Immature natural killer cell (primary cell): ENCODE measurements around the gene PADI2. TPM values are rescaled to one million over a fixed set of nuclear protein-coding genes. Genes with fewer than 3 reads are reported as not detected.

ENCODE experiments used
- DNase-seq, 3 donors: peaks; one replicate each; pipeline ENCODE4 v3.0.0; 2022; ENCODE audit warnings: mixed read lengths in 1 of 3
- H3K27ac Mint-ChIP-seq, 6 donors: one replicate each; pipeline ENCODE4 v1.8.0; 2020; ENCODE audit warnings: mixed read lengths in 6 of 6, mild to moderate bottlenecking in 5 of 6, inconsistent platforms in 4 of 6, moderate library complexity in 3 of 6
- H3K27me3 Mint-ChIP-seq, 3 donors: one replicate each; pipeline ENCODE4 v1.8.0; 2020 to 2021; ENCODE audit warnings: low read depth in 3 of 3, mild to moderate bottlenecking in 3 of 3, mixed read lengths in 3 of 3, moderate library complexity in 3 of 3, inconsistent platforms in 1 of 3
- H3K36me3 Mint-ChIP-seq, 3 donors: one replicate each; pipeline ENCODE4 v1.8.0; 2020; ENCODE audit warnings: mixed read lengths in 3 of 3, inconsistent platforms in 2 of 3, mild to moderate bottlenecking in 2 of 3
- H3K4me1 Mint-ChIP-seq, 2 donors: one replicate each; pipeline ENCODE4 v1.8.0; 2020; ENCODE audit warnings: inconsistent platforms in 2 of 2, mild to moderate bottlenecking in 2 of 2, mixed read lengths in 2 of 2, moderate library complexity in 1 of 2
- H3K4me3 Mint-ChIP-seq, 5 donors: one replicate each; pipeline ENCODE4 v1.8.0; 2020; ENCODE audit warnings: mild to moderate bottlenecking in 5 of 5, mixed read lengths in 5 of 5, inconsistent platforms in 3 of 5, moderate library complexity in 3 of 5
- H3K9me3 Mint-ChIP-seq, 6 donors: one replicate each; pipeline ENCODE4 v1.8.0; 2020; ENCODE audit warnings: mild to moderate bottlenecking in 6 of 6, mixed read lengths in 6 of 6, inconsistent platforms in 4 of 6, moderate library complexity in 3 of 6
- polyA plus RNA-seq, 3 donors: library from polyadenylated mRNA; unstranded; fragments of 300-500 nt; fragmentation: Illumina TruSeq; gene quantifications; one replicate each; pipeline ENCODE4 v1.2.3, GENCODE V29; 2021

The PADI2 gene
- polyA plus RNA-seq, 3 donors from 2014 or later = 0.15 to 1.6 (median 0.20) TPM

GRCh38 chr1:17043676-17044075, 75.6 kb downstream of the PADI2 start:
- Mint-ChIP-seq H3K36me3 (peaks cover 2 to 29% (median 19%) of the 10 kb centered on the region in 3 donors), H3K4me3 (no peak overlapping the region), H3K9me3 (no peaks in the 10 kb centered on the region), H3K4me1 (peaks cover 7 to 14% of the 10 kb centered on the region in 2 donors), H3K27ac (no peak overlapping the region), H3K27me3 (peaks cover 0 to 1% (median 0%) of the 10 kb centered on the region in 3 donors)
- DNase-seq = no peak

DNA sequence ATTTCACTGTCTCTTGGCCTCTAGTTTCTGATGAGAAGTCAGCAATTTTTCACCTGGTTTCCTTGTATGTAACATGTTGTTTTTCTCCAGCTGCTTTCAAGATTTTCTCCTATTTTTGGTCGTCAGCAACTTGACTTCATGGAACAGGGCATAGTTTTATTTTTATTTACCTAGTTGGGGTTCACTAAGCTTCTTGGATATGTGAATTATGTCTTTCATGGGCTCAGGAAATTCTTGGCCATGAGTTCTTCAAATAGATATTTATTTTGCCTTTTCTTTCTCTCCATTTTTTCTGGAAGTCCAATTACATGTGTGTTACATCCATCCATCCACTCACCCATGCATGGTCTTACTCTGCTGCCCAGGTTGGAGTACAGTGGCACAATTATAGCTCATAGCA, 79.1 kb downstream of the PADI2 start:
- DNase-seq = no peak
- Mint-ChIP-seq H3K9me3 (no peaks in the 10 kb centered on the region), H3K27me3 (peaks cover 0 to 1% (median 1%) of the 10 kb centered on the region in 3 donors), H3K36me3 (peaks cover 2 to 34% (median 19%) of the 10 kb centered on the region in 3 donors), H3K4me1 (peaks cover 4 to 11% of the 10 kb centered on the region in 2 donors), H3K27ac (peak overlapping the region in 1 of 6 donors; percentile 13), H3K4me3 (no peak overlapping the region)

DNA sequence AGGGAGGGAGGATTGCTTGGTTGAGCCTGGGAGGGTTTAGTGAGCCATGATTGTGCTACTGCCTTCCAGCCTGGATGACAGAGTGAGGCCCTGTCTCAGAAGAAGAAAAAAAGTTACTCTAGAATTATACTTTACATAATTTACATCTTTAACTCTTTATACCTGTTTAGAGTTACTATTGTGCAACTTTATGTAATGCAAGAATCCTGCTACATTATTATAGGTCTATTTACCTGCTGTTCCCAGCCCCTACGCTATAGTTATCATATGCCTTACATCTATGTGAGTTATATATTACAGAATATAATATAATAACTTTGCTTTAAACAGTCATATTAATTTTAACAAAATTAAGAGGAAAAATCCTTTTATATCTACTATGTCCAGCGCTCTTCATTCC, 79.7 kb downstream of the PADI2 start:
- Mint-ChIP-seq H3K27ac (no peak overlapping the region), H3K27me3 (peaks cover 0 to 1% (median 1%) of the 10 kb centered on the region in 3 donors), H3K4me3 (no peak overlapping the region)

DNA sequence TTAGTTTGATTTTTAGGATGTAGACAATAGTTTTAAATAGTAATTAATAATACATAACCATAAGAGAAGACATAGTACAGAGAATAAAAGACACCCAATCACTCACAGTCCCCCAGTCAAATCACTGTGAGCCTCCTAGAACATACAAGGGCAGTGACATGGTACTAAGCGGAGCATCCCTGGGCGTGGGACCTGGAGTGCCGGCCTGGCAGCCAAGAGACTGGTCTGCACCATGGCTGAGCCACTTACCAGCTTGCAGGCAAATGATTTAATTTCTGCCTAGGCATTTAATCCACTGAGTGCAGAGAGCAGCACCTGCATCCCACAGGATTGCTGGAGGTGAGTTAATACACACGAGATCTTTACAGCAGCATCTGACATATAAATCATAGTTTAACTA, 85.8 kb downstream of the PADI2 start:
- Mint-ChIP-seq H3K9me3 (no peaks in the 10 kb centered on the region), H3K36me3 (peaks cover under 1 to 18% (median 2%) of the 10 kb centered on the region in 3 donors), H3K27me3 (peaks cover 0 to 1% (median 0%) of the 10 kb centered on the region in 3 donors), H3K27ac (no peak overlapping the region), H3K4me3 (no peak overlapping the region), H3K4me1 (peaks cover 2 to 5% of the 10 kb centered on the region in 2 donors)
- no peak for DNase-seq

More for the DNA sequence above, 79.7 kb downstream of the PADI2 start:
- Mint-ChIP-seq H3K4me1 (peaks cover 2 to 7% of the 10 kb centered on the region in 2 donors), H3K9me3 (no peaks in the 10 kb centered on the region), H3K36me3 (peaks cover 2 to 33% (median 19%) of the 10 kb centered on the region in 3 donors)
- DNase-seq = no peak

GRCh38 chr1:17032741-17033140, 86.5 kb downstream of the PADI2 start:
- Mint-ChIP-seq H3K9me3 (no peaks in the 10 kb centered on the region), H3K4me3 (no peak overlapping the region), H3K36me3 (peaks cover 4 to 21% (median 9%) of the 10 kb centered on the region in 3 donors), H3K4me1 (peaks cover 0 to 1% of the 10 kb centered on the region in 2 donors), H3K27me3 (peaks cover 0 to 1% (median 0%) of the 10 kb centered on the region in 3 donors), H3K27ac (no peak overlapping the region)
- DNase-seq = no peak

- Mint-ChIP-seq H3K27ac (no peak overlapping the region), H3K27me3 (no peaks in the 10 kb centered on the region), H3K9me3 (no peaks in the 10 kb centered on the region), H3K36me3 (peaks cover 4 to 29% (median 12%) of the 10 kb centered on the region in 3 donors), H3K4me1 (peaks cover 0 to 1% of the 10 kb centered on the region in 2 donors), H3K4me3 (no peak overlapping the region)
- no peak for DNase-seq
Measured at GRCh38 chr1:17031436-17031835, 87.8 kb downstream of the PADI2 start.

GRCh38 chr1:17030206-17030605, 89.0 kb downstream of the PADI2 start:
- Mint-ChIP-seq H3K9me3 (no peaks in the 10 kb centered on the region), H3K27ac (peak overlapping the region in 1 of 6 donors; percentile 31), H3K27me3 (no peaks in the 10 kb centered on the region), H3K4me1 (peaks cover 0 to 1% of the 10 kb centered on the region in 2 donors), H3K4me3 (no peak overlapping the region), H3K36me3 (peaks cover 4 to 29% (median 12%) of the 10 kb centered on the region in 3 donors)
- DNase-seq = no peak

DNA sequence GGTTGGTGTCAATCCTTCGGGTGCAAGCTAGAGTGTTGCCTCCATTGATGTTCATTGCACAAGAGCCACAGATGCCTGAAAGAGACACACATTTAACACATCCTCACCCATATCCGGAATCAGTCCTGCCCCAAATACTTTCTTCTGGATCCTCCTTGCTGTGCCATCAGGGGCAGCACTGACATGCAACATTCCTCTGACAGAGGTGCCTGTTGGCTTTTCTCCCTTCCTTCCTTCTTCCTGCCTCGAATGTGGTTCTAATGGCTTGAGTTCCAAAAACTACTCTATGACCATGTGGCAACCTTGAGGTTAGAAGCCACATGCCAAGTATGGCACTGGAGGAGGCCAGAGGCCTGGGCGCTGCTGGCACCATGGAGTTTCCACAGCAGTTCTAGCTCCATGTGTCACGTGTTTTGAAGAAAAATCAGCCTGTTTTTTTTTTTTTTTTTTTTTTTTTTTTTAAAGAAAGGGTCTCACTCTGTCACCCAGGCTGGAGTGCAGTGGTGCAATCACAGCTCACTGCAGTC, 90.5 kb downstream of the PADI2 start:
- Mint-ChIP-seq H3K4me1 (peaks cover 0 to 1% of the 10 kb centered on the region in 2 donors), H3K4me3 (no peak overlapping the region), H3K27me3 (no peaks in the 10 kb centered on the region), H3K36me3 (peaks cover 4 to 35% (median 12%) of the 10 kb centered on the region in 3 donors), H3K9me3 (no peaks in the 10 kb centered on the region), H3K27ac (peak overlapping the region in 1 of 6 donors; percentile 5)
- DNase-seq = no peak

GRCh38 chr1:17027900-17028299, 91.4 kb downstream of the PADI2 start:
- Mint-ChIP-seq H3K27ac (peak overlapping the region in 1 of 6 donors; percentile 23), H3K4me1 (peaks cover 0 to 1% of the 10 kb centered on the region in 2 donors), H3K9me3 (no peaks in the 10 kb centered on the region), H3K27me3 (peaks cover 0 to 2% (median 0%) of the 10 kb centered on the region in 3 donors), H3K4me3 (no peak overlapping the region), H3K36me3 (peaks cover 6 to 40% (median 12%) of the 10 kb centered on the region in 3 donors)
- no peak for DNase-seq

DNA sequence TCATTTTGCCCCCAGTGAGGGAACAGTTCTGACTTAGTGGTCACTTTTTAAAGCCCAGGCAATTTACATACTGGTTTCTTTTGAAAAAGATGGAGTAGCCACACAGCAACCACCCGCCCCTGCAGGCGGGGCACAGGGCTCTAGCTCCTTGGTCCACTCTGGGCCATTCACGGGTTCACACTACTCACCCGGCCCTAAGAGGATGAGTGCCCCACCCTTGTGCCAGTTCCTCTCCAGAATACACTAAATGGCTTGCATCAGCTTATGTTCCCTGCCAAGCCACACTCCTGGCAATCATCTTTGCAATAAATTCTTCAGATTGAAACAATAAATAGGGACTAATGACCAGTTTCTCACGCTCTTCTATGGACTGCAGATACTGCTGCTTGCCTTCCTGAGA, 91.8 kb downstream of the PADI2 start:
- no peak for DNase-seq
- Mint-ChIP-seq H3K36me3 (peaks cover 7 to 40% (median 12%) of the 10 kb centered on the region in 3 donors), H3K4me1 (peaks cover 0 to 1% of the 10 kb centered on the region in 2 donors), H3K9me3 (no peaks in the 10 kb centered on the region), H3K4me3 (no peak overlapping the region), H3K27me3 (peaks cover 0 to 2% (median 0%) of the 10 kb centered on the region in 3 donors), H3K27ac (no peak overlapping the region)

- Mint-ChIP-seq H3K27me3 (peaks cover 0 to 3% (median 2%) of the 10 kb centered on the region in 3 donors), H3K4me1 (peaks cover 0 to 1% of the 10 kb centered on the region in 2 donors), H3K36me3 (peaks cover 7 to 50% (median 12%) of the 10 kb centered on the region in 3 donors), H3K27ac (peak overlapping the region in 1 of 6 donors; percentile 9), H3K9me3 (no peaks in the 10 kb centered on the region), H3K4me3 (no peak overlapping the region)
- no peak for DNase-seq
Measured at GRCh38 chr1:17024721-17025120, 94.5 kb downstream of the PADI2 start.

DNA sequence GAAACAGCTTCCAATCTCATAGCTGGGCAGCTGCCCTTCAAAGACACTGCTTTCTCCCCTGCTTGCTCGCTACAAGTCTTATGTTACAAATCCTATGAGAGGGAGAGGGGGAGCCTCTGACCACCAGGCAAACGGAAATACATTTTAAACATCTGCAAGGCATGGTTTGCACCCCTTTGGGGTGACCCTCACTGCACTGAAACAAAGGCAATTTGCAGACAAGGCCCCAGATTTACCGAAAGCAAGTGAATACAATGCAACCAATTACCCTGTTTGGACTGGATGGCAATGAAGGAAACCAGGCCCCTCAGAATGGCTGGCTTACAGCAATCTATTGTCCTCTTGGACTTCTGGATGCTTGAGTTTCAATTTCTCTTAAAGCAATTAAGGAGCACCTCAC, 95.7 kb downstream of the PADI2 start:
- Mint-ChIP-seq H3K27me3 (peaks cover 0 to 3% (median 2%) of the 10 kb centered on the region in 3 donors), H3K36me3 (peaks cover 7 to 58% (median 20%) of the 10 kb centered on the region in 3 donors), H3K27ac (peak overlapping the region in 1 of 6 donors; percentile 57), H3K4me3 (no peak overlapping the region), H3K9me3 (no peaks in the 10 kb centered on the region), H3K4me1 (peaks cover 1 to 8% of the 10 kb centered on the region in 2 donors)
- no peak for DNase-seq

GRCh38 chr1:17023102-17023501, 96.1 kb downstream of the PADI2 start:
- H3K36me3 Mint-ChIP-seq = peaks cover 2 to 55% (median 15%) of the 10 kb centered on the region in 3 donors

DNA sequence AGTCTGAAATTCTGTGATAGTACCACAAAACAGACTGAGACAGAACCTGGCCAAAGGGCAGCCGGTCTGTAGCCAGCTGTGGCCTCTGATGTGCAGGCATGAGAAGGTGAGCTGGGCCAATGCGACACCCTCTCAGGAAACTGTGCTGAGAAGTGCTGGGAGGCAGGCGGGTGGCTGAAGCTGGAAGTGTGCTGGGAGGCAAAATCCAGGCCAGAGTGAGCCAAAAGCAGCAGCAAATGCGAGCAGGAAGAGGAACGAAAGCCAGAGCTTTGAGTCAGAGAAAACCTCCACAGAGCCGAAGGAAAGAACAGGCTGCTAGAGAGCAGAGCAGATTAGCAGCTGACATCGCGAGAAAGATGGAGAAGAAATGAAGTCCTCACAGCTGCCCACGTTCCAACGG, 97.4 kb downstream of the PADI2 start:
- H3K4me3 Mint-ChIP-seq = no peak overlapping the region
- peaks cover 2 to 46% (median 9%) of the 10 kb centered on the region in 3 donors for H3K36me3 Mint-ChIP-seq
- DNase-seq = no peak
- H3K27ac Mint-ChIP-seq = peak overlapping the region in 1 of 6 donors; percentile 36
- H3K27me3 Mint-ChIP-seq = peaks cover 0 to 3% (median 2%) of the 10 kb centered on the region in 3 donors
- peaks cover 0 to 8% of the 10 kb centered on the region in 2 donors for H3K4me1 Mint-ChIP-seq
- no peaks in the 10 kb centered on the region for H3K9me3 Mint-ChIP-seq

More at GRCh38 chr1:17023102-17023501, 96.1 kb downstream of the PADI2 start:
- Mint-ChIP-seq H3K27ac (no peak overlapping the region), H3K9me3 (no peaks in the 10 kb centered on the region), H3K27me3 (peaks cover 0 to 3% (median 2%) of the 10 kb centered on the region in 3 donors), H3K4me1 (peaks cover 0 to 8% of the 10 kb centered on the region in 2 donors), H3K4me3 (no peak overlapping the region)
- no peak for DNase-seq
